PFSK-1 (cell line): ENCODE data around the gene ESCO1.

ENCODE experiments used
- POLR2AphosphoS5 ChIP-seq: IDR thresholded peaks from 2 replicates; pipeline ENCODE4 v1.6.1; 2012; ENCODE audit warnings: low read depth, mild to moderate bottlenecking, control low read depth, low read length, moderate library complexity
- SIN3A ChIP-seq: IDR thresholded peaks from 2 replicates; pipeline ENCODE4 v1.6.1; 2012; ENCODE audit warnings: mild to moderate bottlenecking, low read length, moderate library complexity, borderline replicate concordance; ENCODE audit not compliant: insufficient read depth
- TAF1 ChIP-seq: IDR thresholded peaks from 2 replicates; pipeline ENCODE4 v1.6.1; 2012; ENCODE audit warnings: low read length, control low read depth, borderline replicate concordance; ENCODE audit not compliant: insufficient read depth
- TF ChIP-seq, protein P1 (sequence below), 2 experiments: IDR thresholded peaks; 2 replicates each; pipeline versions ENCODE4 v1.6.1 to v1.8.0; 2011 to 2012; ENCODE audit warnings: low read depth in 2 of 2, low read length in 2 of 2, control low read depth in 1 of 2, inconsistent platforms in 1 of 2, mild to moderate bottlenecking in 1 of 2, moderate library complexity in 1 of 2; ENCODE audit not compliant: insufficient read depth in 1 of 2

DNA sequence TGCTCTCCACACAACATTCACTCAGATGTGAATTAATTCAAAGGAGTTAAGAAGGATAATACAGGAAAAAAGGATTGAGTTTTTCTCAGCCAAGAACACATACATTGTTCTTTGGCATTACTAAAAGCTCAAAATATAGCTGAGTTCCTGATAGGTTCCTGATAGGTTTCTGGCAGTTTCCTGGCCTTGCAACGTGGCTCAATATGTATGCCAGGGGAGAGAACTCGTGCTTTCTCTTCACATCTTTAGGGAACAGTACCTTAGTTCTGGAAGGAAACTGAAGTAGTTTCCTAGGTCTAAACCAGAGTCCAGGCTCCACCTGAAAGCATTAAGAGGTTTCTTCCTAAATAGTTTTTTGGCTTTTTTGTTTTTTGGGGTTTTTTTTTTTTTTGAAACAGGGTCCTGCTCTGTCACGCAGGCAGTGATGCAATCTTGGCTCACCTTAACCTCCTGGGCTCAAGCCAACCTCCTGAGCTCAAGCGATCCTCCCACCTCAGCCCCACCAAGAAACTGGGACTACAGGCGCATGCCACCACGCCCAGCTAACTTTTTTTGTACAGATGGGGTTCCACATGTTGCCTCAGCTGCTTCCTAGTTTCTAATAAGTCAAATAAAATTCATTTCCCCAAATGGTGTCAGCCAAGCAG, 42.8 kb downstream of the ESCO1 start:
- TF ChIP-seq SIN3A (no peak), POLR2AphosphoS5 (no peak), TAF1 (no peak)
- TF ChIP-seq, protein P1, sequence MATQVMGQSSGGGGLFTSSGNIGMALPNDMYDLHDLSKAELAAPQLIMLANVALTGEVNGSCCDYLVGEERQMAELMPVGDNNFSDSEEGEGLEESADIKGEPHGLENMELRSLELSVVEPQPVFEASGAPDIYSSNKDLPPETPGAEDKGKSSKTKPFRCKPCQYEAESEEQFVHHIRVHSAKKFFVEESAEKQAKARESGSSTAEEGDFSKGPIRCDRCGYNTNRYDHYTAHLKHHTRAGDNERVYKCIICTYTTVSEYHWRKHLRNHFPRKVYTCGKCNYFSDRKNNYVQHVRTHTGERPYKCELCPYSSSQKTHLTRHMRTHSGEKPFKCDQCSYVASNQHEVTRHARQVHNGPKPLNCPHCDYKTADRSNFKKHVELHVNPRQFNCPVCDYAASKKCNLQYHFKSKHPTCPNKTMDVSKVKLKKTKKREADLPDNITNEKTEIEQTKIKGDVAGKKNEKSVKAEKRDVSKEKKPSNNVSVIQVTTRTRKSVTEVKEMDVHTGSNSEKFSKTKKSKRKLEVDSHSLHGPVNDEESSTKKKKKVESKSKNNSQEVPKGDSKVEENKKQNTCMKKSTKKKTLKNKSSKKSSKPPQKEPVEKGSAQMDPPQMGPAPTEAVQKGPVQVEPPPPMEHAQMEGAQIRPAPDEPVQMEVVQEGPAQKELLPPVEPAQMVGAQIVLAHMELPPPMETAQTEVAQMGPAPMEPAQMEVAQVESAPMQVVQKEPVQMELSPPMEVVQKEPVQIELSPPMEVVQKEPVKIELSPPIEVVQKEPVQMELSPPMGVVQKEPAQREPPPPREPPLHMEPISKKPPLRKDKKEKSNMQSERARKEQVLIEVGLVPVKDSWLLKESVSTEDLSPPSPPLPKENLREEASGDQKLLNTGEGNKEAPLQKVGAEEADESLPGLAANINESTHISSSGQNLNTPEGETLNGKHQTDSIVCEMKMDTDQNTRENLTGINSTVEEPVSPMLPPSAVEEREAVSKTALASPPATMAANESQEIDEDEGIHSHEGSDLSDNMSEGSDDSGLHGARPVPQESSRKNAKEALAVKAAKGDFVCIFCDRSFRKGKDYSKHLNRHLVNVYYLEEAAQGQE (IDR thresholded peaks at IDR 0.05; ENCODE audit: insufficient read depth in 1 of 2, low read depth in 2 of 2, low read length in 2 of 2), result no peak
